Limb (tissue), 2 donors: ENCODE measurements around the gene PCBD1.
"Not testable (repeated sequence)": the region's sequence is repeated elsewhere in the genome, so short reads cannot be mapped to it uniquely, and the experiment has no call there.

ENCODE experiments used
- DNase-seq, 2 donors: peaks; one replicate each; pipeline ENCODE4 v3.0.0-alpha.2; 2016; ENCODE audit errors: extremely low spot score in 2 of 2

The PCBD1 gene

GRCh38 chr10:70866424-70866823, 21.9 kb downstream of the PCBD1 start:
- no peak for DNase-seq

- no peak for DNase-seq
Observed at GRCh38 chr10:70864935-70865334, 23.4 kb downstream of the PCBD1 start.

GRCh38 chr10:70863470-70864160, 24.8 kb downstream of the PCBD1 start:
- DNase-seq, result no peak

- not testable (repeated sequence) for DNase-seq
Observed at GRCh38 chr10:70861495-70862197, 26.7 kb downstream of the PCBD1 start.

- DNase-seq, result no peak
Observed at GRCh38 chr10:70858759-70859158, 29.6 kb downstream of the PCBD1 start.

GRCh38 chr10:70856454-70856853, 31.9 kb downstream of the PCBD1 start:
- no peak for DNase-seq

GRCh38 chr10:70853457-70853856, 34.9 kb downstream of the PCBD1 start:
- no peak for DNase-seq

- DNase-seq, result no peak
Observed at GRCh38 chr10:70853038-70853437, 35.3 kb downstream of the PCBD1 start.

GRCh38 chr10:70851597-70852475, 36.5 kb downstream of the PCBD1 start:
- no peak for DNase-seq

GRCh38 chr10:70850097-70850496, 38.3 kb downstream of the PCBD1 start:
- no peak for DNase-seq

GRCh38 chr10:70849582-70850016, 38.8 kb downstream of the PCBD1 start:
- peak in 1 of 2 donors; percentile 28 for DNase-seq

- peak in 1 of 2 donors; percentile 16 for DNase-seq
Observed at GRCh38 chr10:70847659-70848360, 40.6 kb downstream of the PCBD1 start.

- no peak for DNase-seq
Observed at GRCh38 chr10:70846795-70847194, 41.6 kb downstream of the PCBD1 start.

- no peak for DNase-seq
Observed at GRCh38 chr10:70845816-70846215, 42.5 kb downstream of the PCBD1 start.

- DNase-seq, result no peak
Observed at GRCh38 chr10:70845256-70845655, 43.1 kb downstream of the PCBD1 start.

GRCh38 chr10:70843776-70844489, 44.4 kb downstream of the PCBD1 start:
- DNase-seq, result no peak

- DNase-seq, result no peak
Observed at GRCh38 chr10:70843333-70843732, 45.0 kb downstream of the PCBD1 start.

GRCh38 chr10:70840836-70841235, 47.5 kb downstream of the PCBD1 start:
- no peak for DNase-seq

GRCh38 chr10:70838270-70838805, 50.0 kb downstream of the PCBD1 start:
- DNase-seq, result no peak

- no peak for DNase-seq
Observed at GRCh38 chr10:70837660-70838059, 50.7 kb downstream of the PCBD1 start.
